NCI-H2171 (cell line): ENCODE measurements around the gene KCNQ5.

Experiments used
- DNase-seq: peaks from one replicate; lab custom pipeline; 2025; lab: John Stamatoyannopoulos, UW

The KCNQ5 gene

GRCh38 chr6:73129653-73130443, 508.0 kb downstream of the KCNQ5 start:
- peak; percentile 4 for DNase-seq

GRCh38 chr6:73131706-73132105, 509.8 kb downstream of the KCNQ5 start:
- DNase-seq, result no peak

GRCh38 chr6:73134588-73134987, 512.7 kb downstream of the KCNQ5 start:
- DNase-seq, result peak; percentile 25

GRCh38 chr6:73139681-73140383, 518.0 kb downstream of the KCNQ5 start:
- DNase-seq, result no peak

- DNase-seq, result no peak
Measured at GRCh38 chr6:73143551-73143950, 521.7 kb downstream of the KCNQ5 start.

GRCh38 chr6:73144516-73144915, 522.7 kb downstream of the KCNQ5 start:
- no peak for DNase-seq

GRCh38 chr6:73145690-73146089, 523.8 kb downstream of the KCNQ5 start:
- DNase-seq, result no peak

GRCh38 chr6:73151732-73152131, 529.9 kb downstream of the KCNQ5 start:
- no peak for DNase-seq

- DNase-seq, result no peak
Measured at GRCh38 chr6:73152556-73152955, 530.7 kb downstream of the KCNQ5 start.

- DNase-seq, result no peak
Measured at GRCh38 chr6:73152966-73153757, 531.3 kb downstream of the KCNQ5 start.

- no peak for DNase-seq
Measured at GRCh38 chr6:73156793-73157767, 535.2 kb downstream of the KCNQ5 start.

GRCh38 chr6:73157870-73158269, 536.0 kb downstream of the KCNQ5 start:
- DNase-seq, result no peak

GRCh38 chr6:73169111-73169510, 547.2 kb downstream of the KCNQ5 start:
- DNase-seq, result no peak

GRCh38 chr6:73169633-73170032, 547.8 kb downstream of the KCNQ5 start:
- DNase-seq, result no peak

- no peak for DNase-seq
Measured at GRCh38 chr6:73174646-73175045, 552.8 kb downstream of the KCNQ5 start.

- DNase-seq, result no peak
Measured at GRCh38 chr6:73176057-73176456, 554.2 kb downstream of the KCNQ5 start.

- DNase-seq, result no peak
Measured at GRCh38 chr6:73177221-73177944, 555.5 kb downstream of the KCNQ5 start.

- no peak for DNase-seq
Measured at GRCh38 chr6:73180076-73180738, 558.3 kb downstream of the KCNQ5 start.

GRCh38 chr6:73180763-73181619, 559.1 kb downstream of the KCNQ5 start:
- peak; percentile 19 for DNase-seq
